NCI-H2107 treated with DMSO at 0.1 percent for 48 hours (cell line): ENCODE results near the gene CAPZB.
A peak's percentile ranks its signal among the peaks of the same experiment; 100 is the strongest.

ENCODE experiments used
- DNase-seq: peaks from one replicate; lab custom pipeline; 2025; ENCODE audit not compliant: unreplicated experiment; lab: John Stamatoyannopoulos, UW

Gene CAPZB

GRCh38 chr1:19410393-19410792 lies 74.9 kb downstream of the CAPZB start:
- no peak for DNase-seq

GRCh38 chr1:19409477-19410341 lies 75.6 kb downstream of the CAPZB start:
- DNase-seq, result no peak

DNA sequence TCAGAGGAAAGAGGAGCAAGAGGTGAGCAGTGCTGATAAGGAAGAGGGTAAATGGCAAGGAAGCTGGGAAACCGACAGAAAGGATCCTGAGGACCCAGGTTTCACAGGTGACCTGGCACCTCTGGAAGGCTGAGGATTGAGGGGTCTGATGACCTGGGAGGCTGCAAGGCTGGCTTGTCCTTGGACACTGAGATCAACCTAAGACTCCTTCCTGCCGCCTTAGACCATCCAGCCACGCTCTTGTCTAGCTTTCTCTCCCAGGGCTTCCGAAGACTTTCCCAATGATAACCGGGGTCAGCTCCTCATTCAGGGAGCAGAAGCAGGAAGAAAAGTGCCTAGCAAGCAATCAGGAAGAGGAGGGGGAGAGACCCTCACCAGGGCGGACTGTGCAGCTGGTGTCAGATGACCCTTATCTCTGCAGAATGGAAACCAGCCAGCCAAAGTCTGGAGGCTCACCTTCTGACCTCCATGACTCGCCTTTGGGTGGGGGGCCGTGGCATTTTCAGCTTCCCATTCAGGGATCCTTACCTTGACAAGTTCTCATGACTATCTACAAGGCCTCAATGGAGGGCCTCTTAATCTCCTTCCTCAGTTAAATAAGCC lies 77.7 kb downstream of the CAPZB start:
- DNase-seq, result no peak

GRCh38 chr1:19406680-19407079 lies 78.7 kb downstream of the CAPZB start:
- no peak for DNase-seq

DNA sequence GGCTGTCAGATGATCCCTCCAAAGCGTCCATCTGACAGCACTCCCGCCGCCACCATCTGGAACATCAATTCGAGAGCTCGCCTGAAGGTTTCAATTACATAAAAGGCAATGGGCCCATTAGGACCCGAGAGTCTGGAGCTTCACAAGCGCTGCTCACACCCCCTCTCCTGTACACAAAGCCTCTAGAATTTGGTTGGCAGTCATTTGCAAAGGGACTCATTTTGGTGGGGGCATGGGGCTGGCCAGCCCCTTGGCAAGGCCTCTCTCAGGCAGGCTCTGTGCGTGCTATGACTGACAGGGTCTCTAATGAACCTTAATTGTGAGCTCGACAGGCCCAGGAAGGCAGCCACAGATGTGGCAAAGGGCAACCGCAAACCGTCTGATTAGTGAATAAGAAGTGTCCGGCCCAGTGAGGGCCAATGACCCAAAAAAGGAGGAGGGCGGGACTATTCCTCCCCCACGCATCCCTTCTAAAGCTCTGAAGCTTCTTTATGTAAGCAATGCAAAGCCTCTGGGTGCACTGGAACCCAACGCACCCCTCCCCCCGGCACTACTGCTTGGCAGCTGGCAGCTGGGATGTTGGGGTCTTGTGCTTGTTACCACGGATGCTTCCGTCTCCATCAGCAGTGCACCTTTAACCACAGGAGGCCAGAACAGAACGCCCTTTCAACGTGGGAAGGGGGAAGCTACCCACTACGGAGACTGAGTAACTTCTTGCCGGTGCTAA lies 79.4 kb downstream of the CAPZB start:
- DNase-seq, result peak; percentile 86

DNA sequence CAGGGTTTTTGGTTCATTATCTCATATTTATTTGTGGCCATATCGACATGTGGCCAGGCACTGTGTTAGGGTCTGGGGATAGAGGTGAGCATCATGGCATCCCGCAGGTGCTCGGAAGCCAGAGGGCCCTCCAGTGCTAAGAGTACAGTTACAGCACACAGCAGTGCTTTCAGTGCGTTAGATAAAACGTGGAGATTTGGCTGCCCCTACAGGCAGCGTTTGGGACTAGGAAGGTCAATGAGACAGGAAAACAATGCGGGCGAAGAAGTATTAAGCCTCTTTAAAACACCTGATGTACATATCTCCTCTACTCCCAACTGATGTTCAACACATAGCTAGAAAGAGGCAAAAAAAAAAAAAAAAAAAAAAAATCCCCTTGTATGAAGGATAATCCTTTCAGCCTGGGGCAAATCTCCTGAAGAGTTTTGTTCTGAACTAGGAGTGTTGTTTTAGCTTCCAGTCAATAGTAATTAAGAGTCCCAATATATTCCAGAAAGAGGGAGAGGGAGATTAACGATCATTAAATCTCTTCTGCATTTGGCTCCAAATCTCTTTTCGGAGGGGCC lies 80.1 kb downstream of the CAPZB start:
- peak; percentile 66 for DNase-seq

- DNase-seq, result no peak
These were observed 80.6 kb downstream of the CAPZB start for GRCh38 chr1:19404748-19405147.

DNA sequence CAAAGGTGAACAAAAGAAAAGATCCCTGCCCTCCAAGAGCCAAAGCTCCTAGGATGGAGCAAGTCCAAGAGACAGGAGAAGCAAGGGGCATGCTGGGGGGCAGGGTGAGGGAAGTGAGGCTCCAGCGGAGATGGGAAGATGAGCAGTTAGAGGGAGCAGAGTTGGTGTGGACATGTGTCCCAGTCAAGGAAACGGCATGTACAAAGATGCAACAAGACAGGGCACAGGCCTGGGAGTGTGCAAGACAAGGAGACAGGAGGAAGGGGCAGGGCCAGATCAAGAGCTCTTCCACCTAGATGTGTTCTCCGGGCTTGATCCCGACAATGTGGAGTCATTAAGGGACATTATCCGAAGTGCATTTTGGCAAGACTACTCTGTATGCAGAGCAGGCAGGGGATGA lies 82.1 kb downstream of the CAPZB start:
- DNase-seq, result no peak

DNA sequence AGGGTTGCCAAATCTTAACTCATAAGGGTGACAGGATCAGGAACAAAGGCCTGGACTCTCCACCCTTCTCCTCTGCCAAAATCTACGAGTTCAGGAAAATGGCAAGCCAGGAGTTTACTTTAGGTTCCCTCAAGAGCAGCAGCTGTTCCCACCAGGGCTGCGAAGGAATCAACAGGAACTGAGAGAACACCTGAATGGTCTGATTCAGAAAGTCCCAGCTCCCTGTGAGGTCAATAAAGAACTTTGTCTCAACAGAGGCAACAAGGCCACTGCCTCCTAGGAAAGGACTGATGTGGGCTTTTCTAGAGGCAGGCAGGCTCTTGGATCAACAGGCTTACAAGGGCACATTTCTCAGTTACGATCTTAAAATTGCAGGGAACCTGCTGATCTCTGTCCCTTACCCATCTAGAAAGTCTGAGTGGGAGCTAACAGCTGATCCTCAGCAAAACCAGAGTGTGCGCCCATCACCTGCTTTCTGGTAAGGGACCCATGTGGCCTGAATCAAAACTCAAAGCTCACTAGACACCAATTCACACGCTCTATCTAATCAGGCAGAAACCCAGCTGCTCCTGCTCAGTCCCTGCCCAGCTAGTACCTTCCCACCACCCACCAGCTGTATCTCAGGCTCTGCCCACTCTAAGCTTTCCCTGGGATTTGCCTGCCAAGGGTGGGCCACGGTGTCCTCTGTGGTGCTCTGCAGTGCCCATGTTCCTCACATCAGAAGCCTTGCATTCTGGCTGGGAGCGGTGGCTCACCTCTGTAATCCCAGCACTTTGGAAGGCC lies 83.1 kb downstream of the CAPZB start:
- no peak for DNase-seq

GRCh38 chr1:19401535-19401889 lies 83.8 kb downstream of the CAPZB start:
- no peak for DNase-seq

DNA sequence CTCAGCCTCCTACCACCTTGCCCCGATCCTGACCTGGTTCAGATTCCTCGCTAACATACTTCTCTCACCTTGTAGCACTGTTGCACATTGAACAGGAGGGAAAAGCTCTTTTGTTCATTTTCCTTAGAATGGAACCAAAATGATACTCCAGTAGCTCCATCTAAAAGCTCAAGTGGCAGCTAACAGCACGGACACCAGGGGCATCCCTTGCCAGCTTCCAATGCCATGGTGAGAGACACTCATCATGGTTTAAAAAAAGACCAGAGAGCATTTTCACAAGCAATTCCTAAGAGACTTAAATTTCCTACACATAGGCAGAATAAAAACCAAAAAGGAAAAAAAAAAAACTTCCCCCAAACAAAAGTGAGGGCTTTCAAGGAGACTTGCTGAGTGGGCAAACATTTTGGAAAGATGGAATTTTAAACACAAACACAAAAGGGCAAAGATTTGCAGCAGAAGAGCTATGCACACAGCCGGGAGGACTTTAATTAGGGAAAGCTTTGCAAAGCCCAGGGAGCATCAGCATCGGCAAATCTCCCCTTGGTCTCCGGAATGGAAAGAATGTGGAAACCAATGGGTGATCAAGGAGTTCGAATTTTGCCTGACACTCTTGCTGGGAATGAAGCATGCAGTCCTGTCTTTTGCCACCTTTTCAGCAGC lies 84.3 kb downstream of the CAPZB start:
- no peak for DNase-seq

DNA sequence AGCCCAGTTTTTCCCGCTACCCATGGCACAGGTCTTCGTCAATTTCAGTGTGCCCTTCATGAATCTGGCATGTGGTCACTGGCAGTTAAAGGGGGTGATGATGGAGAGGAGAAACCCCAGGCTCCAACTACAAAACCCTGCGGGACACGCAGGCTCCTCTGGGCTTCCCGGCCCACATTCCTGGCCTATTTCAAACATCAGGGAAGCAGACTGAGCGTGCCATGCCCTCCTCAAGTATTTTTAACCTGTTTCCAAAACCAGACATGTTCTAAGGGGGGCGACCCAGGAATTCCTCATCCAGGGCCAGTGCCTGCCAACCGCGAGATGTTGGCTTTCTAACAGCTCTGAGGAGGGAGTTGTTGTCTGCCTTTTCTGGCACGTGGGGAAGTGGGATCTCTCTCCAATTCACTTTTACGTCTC lies 85.1 kb downstream of the CAPZB start:
- no peak for DNase-seq

- DNase-seq, result no peak
These were observed 87.0 kb downstream of the CAPZB start for GRCh38 chr1:19398309-19398760.

DNA sequence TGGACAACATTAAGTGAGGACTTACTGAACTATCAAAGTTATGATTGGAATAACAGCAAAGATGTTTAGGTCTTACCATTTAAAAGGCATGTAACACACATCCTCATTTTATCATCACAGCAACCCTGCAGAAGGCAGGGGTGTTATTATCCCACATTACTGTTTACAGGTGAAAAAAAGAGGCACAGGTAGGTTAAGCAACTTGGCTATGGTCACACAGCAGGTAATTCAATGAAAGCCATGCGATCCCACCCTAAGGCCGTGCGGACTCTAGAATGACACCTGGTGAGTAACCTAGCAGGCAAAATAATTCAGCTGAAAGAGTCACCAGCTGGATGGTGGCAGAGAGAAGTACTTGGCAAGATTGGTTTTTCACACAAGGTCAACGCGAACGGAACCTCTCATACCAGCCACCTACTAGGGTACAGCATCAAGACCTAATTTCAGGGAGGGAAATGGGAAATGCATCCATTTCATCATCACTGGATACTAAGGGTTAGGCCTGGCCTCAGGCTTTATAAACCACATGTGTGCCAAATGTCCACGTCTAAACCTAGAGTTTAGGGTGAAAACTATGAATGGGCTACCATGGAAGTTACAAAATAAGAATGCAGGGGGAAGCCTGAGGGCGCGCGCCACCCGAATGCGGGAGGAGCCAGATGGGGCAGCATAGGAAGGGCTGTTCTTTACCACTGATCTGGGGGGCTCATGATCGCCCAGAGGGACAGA lies 88.0 kb downstream of the CAPZB start:
- no peak for DNase-seq

- DNase-seq, result no peak
These were observed 89.1 kb downstream of the CAPZB start for GRCh38 chr1:19396280-19396679.

- DNase-seq, result no peak
These were observed 89.6 kb downstream of the CAPZB start for GRCh38 chr1:19395678-19396192.

DNA sequence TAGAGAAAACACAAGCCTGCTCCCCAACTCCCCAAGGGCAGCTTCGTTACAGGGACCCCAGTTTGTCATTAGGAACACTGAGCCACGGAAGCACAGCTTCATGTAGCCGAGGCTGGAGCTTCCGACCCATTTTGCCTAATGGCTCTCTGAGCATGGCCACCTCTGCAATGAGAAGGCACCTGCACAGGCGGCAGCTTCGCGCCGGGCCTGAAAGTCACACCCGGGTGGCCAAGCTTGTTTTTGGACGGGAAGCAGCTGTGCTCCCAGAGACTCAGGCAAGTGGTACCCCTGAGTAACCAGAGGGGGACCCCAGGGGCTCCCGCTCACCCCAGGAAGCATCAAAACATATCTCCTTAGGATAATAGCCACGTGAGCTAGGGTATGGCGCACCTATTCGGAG lies 92.3 kb downstream of the CAPZB start:
- no peak for DNase-seq

GRCh38 chr1:19392221-19392620 lies 93.1 kb downstream of the CAPZB start:
- DNase-seq, result no peak

DNA sequence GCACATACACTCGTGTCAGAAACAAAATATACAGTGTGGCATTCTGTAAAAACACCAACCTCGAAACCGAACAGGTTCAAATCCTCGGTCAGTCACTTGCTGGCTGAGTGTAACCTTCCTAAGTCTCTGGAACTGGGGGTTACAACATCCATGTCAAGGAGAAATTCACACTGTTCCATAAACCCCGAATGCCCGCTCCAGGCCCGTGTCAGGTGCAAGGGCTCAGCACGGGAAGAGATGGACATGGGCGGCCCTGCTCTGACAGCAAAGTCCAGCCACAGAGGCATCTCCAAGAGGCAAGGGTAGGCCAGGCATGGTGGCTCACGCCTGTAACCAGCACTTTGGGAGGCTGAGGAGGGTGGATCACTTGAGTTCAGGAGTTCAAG lies 93.8 kb downstream of the CAPZB start:
- DNase-seq, result no peak
